Measurements from ENCODE around the gene KIF26A. TPM values are rescaled to one million over a fixed set of nuclear protein-coding genes. Genes with fewer than 3 reads are reported as not detected.

KIF26A gene
- total RNA-seq, 6 donors from 2014 or later, result 1.8 to 7.3 (median 3.5) TPM

GRCh38 chr14:104203071-104203425 lies 64.7 kb downstream of the KIF26A start:
- Histone ChIP-seq H3K27me3 (no peaks in the 10 kb centered on the region), H3K9me3 (no peaks in the 10 kb centered on the region), H3K27ac (no peak overlapping the region), H3K4me3 (no peak overlapping the region), H3K36me3 (no peaks in the 10 kb centered on the region), H3K4me1 (peaks cover 3 to 19% (median 9%) of the 10 kb centered on the region in 4 donors)
- ATAC-seq (ENCODE audit: low FRiP score in 2 of 2) (no peak), DNase-seq (peak in 1 of 2 donors; percentile 49)
- WGBS, 2 donors, result 76 to 81% methylated on average over 3 to 8 of the region's 8 CpGs
- TF ChIP-seq EP300 (IDR thresholded peaks at IDR 0.05), result no peak
- no peak for TF ChIP-seq POLR2A (IDR thresholded peaks at IDR 0.05)
- TF ChIP-seq CTCF (IDR thresholded peaks at IDR 0.05), result no peak
- no peak for TF ChIP-seq POLR2AphosphoS5 (IDR thresholded peaks at IDR 0.05)

- Histone ChIP-seq H3K4me1 (peaks cover 3 to 19% (median 9%) of the 10 kb centered on the region in 4 donors), H3K27ac (no peak overlapping the region), H3K27me3 (no peaks in the 10 kb centered on the region), H3K4me3 (no peak overlapping the region), H3K36me3 (no peaks in the 10 kb centered on the region), H3K9me3 (no peaks in the 10 kb centered on the region)
- no peak for ATAC-seq (ENCODE audit: low FRiP score in 2 of 2)
- TF ChIP-seq POLR2AphosphoS5 (IDR thresholded peaks at IDR 0.05) (no peak), POLR2A (IDR thresholded peaks at IDR 0.05) (no peak), EP300 (IDR thresholded peaks at IDR 0.05) (no peak), CTCF (IDR thresholded peaks at IDR 0.05) (no peak)
- WGBS, 2 donors, result 87 to 96% methylated on average over 2 of the region's 2 CpGs
- DNase-seq, result no peak
Measured at GRCh38 chr14:104204660-104205149, 66.3 kb downstream of the KIF26A start.

GRCh38 chr14:104205781-104206180 lies 67.4 kb downstream of the KIF26A start:
- ATAC-seq (ENCODE audit: low FRiP score in 2 of 2), result peak; percentile 9 to 28
- H3K9me3 ChIP-seq, result no peaks in the 10 kb centered on the region
- DNase-seq, result peak in 1 of 2 donors; percentile 65
- no peaks in the 10 kb centered on the region for H3K36me3 ChIP-seq
- peaks cover 3 to 19% (median 9%) of the 10 kb centered on the region in 4 donors for H3K4me1 ChIP-seq
- H3K27me3 ChIP-seq, result no peaks in the 10 kb centered on the region
- H3K27ac ChIP-seq, result no peak overlapping the region
- no peak overlapping the region for H3K4me3 ChIP-seq
- TF ChIP-seq POLR2A (IDR thresholded peaks at IDR 0.05), result no peak
- TF ChIP-seq CTCF (IDR thresholded peaks at IDR 0.05), result no peak
- TF ChIP-seq POLR2AphosphoS5 (IDR thresholded peaks at IDR 0.05), result no peak
- TF ChIP-seq EP300 (IDR thresholded peaks at IDR 0.05), result no peak
- WGBS, 2 donors, result 70 to 96% methylated on average over 3 of the region's 6 CpGs

- 53% methylated on average over 15 of the region's 15 CpGs; no CpG with 5 or more reads in 1 of the 2 donors for whole genome bisulfite sequencing, 2 donors
- no peaks in the 10 kb centered on the region for H3K36me3 ChIP-seq
- H3K27ac ChIP-seq, result no peak overlapping the region
- TF ChIP-seq CTCF (IDR thresholded peaks at IDR 0.05) (no peak), POLR2A (IDR thresholded peaks at IDR 0.05) (no peak), POLR2AphosphoS5 (IDR thresholded peaks at IDR 0.05) (no peak), EP300 (IDR thresholded peaks at IDR 0.05) (no peak)
- H3K4me3 ChIP-seq, result no peak overlapping the region
- no peaks in the 10 kb centered on the region for H3K27me3 ChIP-seq
- peaks cover 3 to 19% (median 9%) of the 10 kb centered on the region in 4 donors for H3K4me1 ChIP-seq
- peak in 1 of 2 donors; percentile 73 for DNase-seq
- no peaks in the 10 kb centered on the region for H3K9me3 ChIP-seq
- peak; percentile 21 to 31 for ATAC-seq (ENCODE audit: low FRiP score in 2 of 2)
Measured at GRCh38 chr14:104206281-104206904, 68.0 kb downstream of the KIF26A start.
